Uterus (tissue), 4 donors: ENCODE data around the gene MAP3K5. TPM values are rescaled to one million over a fixed set of nuclear protein-coding genes. Genes with fewer than 3 reads are reported as not detected.

Source experiments
- DNase-seq, 2 donors: peaks; one replicate each; pipeline ENCODE4 v3.0.0-alpha.2; 2019 to 2020
- H3K27ac ChIP-seq, 2 donors: fragments of 200-600 bp; sonication (generic); 1 replicate in 1 of 2; 2 replicates in 1 of 2; pipeline ENCODE4 v1.5.1; 2016 to 2018
- H3K27me3 ChIP-seq, 2 donors: fragments of 200-600 bp; sonication (generic); one replicate each; pipeline ENCODE4 v1.5.1; 2018 to 2019; ENCODE audit warnings: control low read depth in 1 of 2
- H3K36me3 ChIP-seq, 2 donors: fragments of 200-600 bp; sonication (generic); one replicate each; pipeline ENCODE4 v1.5.1; 2019; ENCODE audit warnings: control low read depth in 1 of 2
- H3K4me1 ChIP-seq, 2 donors: fragments of 200-600 bp; sonication (generic); one replicate each; pipeline ENCODE4 v1.5.1; 2018 to 2019; ENCODE audit warnings: control low read depth in 1 of 2
- H3K4me3 ChIP-seq, 2 donors: fragments of 200-600 bp; sonication (generic); 1 replicate in 1 of 2; 2 replicates in 1 of 2; pipeline ENCODE4 v1.5.1; 2018 to 2019; ENCODE audit warnings: mild to moderate bottlenecking in 1 of 2
- H3K9me3 ChIP-seq, 2 donors: fragments of 200-600 bp; sonication (generic); one replicate each; pipeline ENCODE4 v1.5.1; 2019; ENCODE audit warnings: control low read depth in 1 of 2
- CTCF ChIP-seq, 4 experiments: fragments of 200-600 bp in 2 of 4; fragments of 450-650 bp in 2 of 4; sonication (generic) in 2 of 4; IDR thresholded peaks; one replicate each; pipeline ENCODE4 v1.5.1; 2016 to 2019; ENCODE audit warnings: antibody characterized with exemption in 4 of 4, mild to moderate bottlenecking in 2 of 4, moderate library complexity in 1 of 4
- POLR2A ChIP-seq, 2 donors: fragments of 450-650 bp; IDR thresholded peaks; one replicate each; pipeline ENCODE4 v1.6.1; 2016; ENCODE audit warnings: antibody characterized with exemption in 2 of 2, mild to moderate bottlenecking in 1 of 2, moderate library complexity in 1 of 2
- intact Hi-C: fragments of 100-400 bp; cut with DNase I; formaldehyde crosslinking; loops from one replicate; pipeline ENCODE4 v1.15.1; 2023; ENCODE audit warnings: low total_unique reads
- total RNA-seq, 4 donors: library from RNA; depleted of rRNA in 3 of 4; stranded (reverse); fragments of >200 nt in 3 of 4; gene quantifications; one replicate each; pipeline versions ENCODE4 v1.1.0 to v1.2.4, GENCODE V29; 2014 to 2023
- donor health status: DM: yes; HTN: yes; CAD: no.

Gene MAP3K5
- total RNA-seq, 4 donors from 2014 or later = 9.5 to 67.1 (median 15.4) TPM

GRCh38 chr6:136539967-136540652, 252.2 kb downstream of the MAP3K5 start:
- Histone ChIP-seq H3K4me1 (no peaks in the 10 kb centered on the region), H3K27me3 (no peaks in the 10 kb centered on the region), H3K27ac (no peak overlapping the region), H3K36me3 (no peaks in the 10 kb centered on the region), H3K4me3 (no peak overlapping the region), H3K9me3 (no peaks in the 10 kb centered on the region)
- TF ChIP-seq POLR2A (IDR thresholded peaks at IDR 0.05) = no peak
- TF ChIP-seq CTCF (IDR thresholded peaks at IDR 0.05) = no peak
- no peak for DNase-seq
- intact Hi-C loops = no loop called here

- TF ChIP-seq CTCF (IDR thresholded peaks at IDR 0.05) = no peak
- TF ChIP-seq POLR2A (IDR thresholded peaks at IDR 0.05) = no peak
- H3K9me3 ChIP-seq = no peaks in the 10 kb centered on the region
- intact Hi-C loops = no loop called here
Measured at GRCh38 chr6:136538836-136539235, 253.4 kb downstream of the MAP3K5 start.

GRCh38 chr6:136535880-136536650, 256.2 kb downstream of the MAP3K5 start:
- Histone ChIP-seq H3K27ac (no peak overlapping the region), H3K27me3 (no peaks in the 10 kb centered on the region), H3K9me3 (no peaks in the 10 kb centered on the region), H3K4me3 (no peak overlapping the region), H3K36me3 (no peaks in the 10 kb centered on the region), H3K4me1 (no peaks in the 10 kb centered on the region)
- no peak for DNase-seq
- intact Hi-C loops = no loop called here
- TF ChIP-seq POLR2A (IDR thresholded peaks at IDR 0.05) = no peak
- no peak for TF ChIP-seq CTCF (IDR thresholded peaks at IDR 0.05)

More at GRCh38 chr6:136538836-136539235, 253.4 kb downstream of the MAP3K5 start:
- Histone ChIP-seq H3K36me3 (no peaks in the 10 kb centered on the region), H3K27ac (no peak overlapping the region), H3K27me3 (no peaks in the 10 kb centered on the region), H3K4me3 (no peak overlapping the region), H3K4me1 (no peaks in the 10 kb centered on the region)
- no peak for DNase-seq

GRCh38 chr6:136535017-136535765, 257.1 kb downstream of the MAP3K5 start:
- Histone ChIP-seq H3K36me3 (no peaks in the 10 kb centered on the region), H3K4me3 (no peak overlapping the region), H3K4me1 (no peaks in the 10 kb centered on the region), H3K27me3 (no peaks in the 10 kb centered on the region), H3K27ac (no peak overlapping the region), H3K9me3 (no peaks in the 10 kb centered on the region)
- TF ChIP-seq CTCF (IDR thresholded peaks at IDR 0.05) = no peak
- TF ChIP-seq POLR2A (IDR thresholded peaks at IDR 0.05) = no peak
- intact Hi-C loops = no loop called here
- no peak for DNase-seq
